OCI-LY1 (cell line): ENCODE results near the gene RBMS3.

Experiments
- CTCF ChIP-seq: fragments of 200-600 bp; sonication (generic), shearing (Covaris generic); IDR thresholded peaks from 2 replicates; pipeline ENCODE4 v1.5.1; 2017; ENCODE audit warnings: mild to moderate bottlenecking, antibody characterized with exemption, low read length, moderate library complexity, mixed read lengths
- EZH2 ChIP-seq: fragments of 200-600 bp; sonication (generic), shearing (Covaris generic); IDR thresholded peaks from 2 replicates; pipeline ENCODE4 v1.8.0; 2017; ENCODE audit warnings: borderline replicate concordance, mixed run types, mild to moderate bottlenecking, antibody characterized with exemption, low read length, moderate library complexity, mixed read lengths

GRCh38 chr3:29346828-29347227 lies 66.0 kb downstream of the RBMS3 start:
- TF ChIP-seq EZH2 (no peak), CTCF (no peak)
